ENCODE measurements around the gene EARS2. TPM values are rescaled to one million over a fixed set of nuclear protein-coding genes. Genes with fewer than 3 reads are reported as not detected.

EARS2 gene
- total and polyA plus RNA-seq, 10 of the 15 experiments (the other 5 are each of a cell fraction or from before 2014, with no cell fraction given), result 12.9 to 65.9 (median 33.5) TPM

GRCh38 chr16:23595951-23596720 is 39.0 kb upstream of the EARS2 start, which contains the start of gene NDUFAB1 (continued):
- peak; percentile 96 for TF ChIP-seq YY1 (IDR thresholded peaks at IDR 0.05; ENCODE audit: low read depth, low read length)
- TF ChIP-seq ZNF687 (IDR thresholded peaks at IDR 0.05), result peak; percentile 76
- peak; percentile 46; the same call in 1 of the 2 replicates for TF ChIP-seq IRF4 (IDR thresholded peaks at IDR 0.05; ENCODE audit: low read depth, low read length)
- peak; percentile 59 for TF ChIP-seq DPF2 (IDR thresholded peaks at IDR 0.05)
- TF ChIP-seq MYC (IDR thresholded peaks at IDR 0.05; ENCODE audit: insufficient read depth, insufficient read length, insufficient replicate concordance, low read length, severe bottlenecking), result peak; percentile 59
- peak; percentile 84 for TF ChIP-seq NR2C1 (IDR thresholded peaks at IDR 0.05)
- TF ChIP-seq TAF1 (IDR thresholded peaks at IDR 0.05; ENCODE audit: borderline replicate concordance, low read depth, low read length), result peak; percentile 87; the same call in 1 of the 2 replicates
- peak; percentile 47; the same call in 1 of the 2 replicates for TF ChIP-seq BACH1 (IDR thresholded peaks at IDR 0.05; ENCODE audit: borderline replicate concordance)
- peak; percentile 66 to 87 for TF ChIP-seq BHLHE40 (IDR thresholded peaks at IDR 0.05; ENCODE audit: borderline replicate concordance in 1 of 2, low read depth in 2 of 2, low read length in 1 of 2)
- TF ChIP-seq MYB (IDR thresholded peaks at IDR 0.05; ENCODE audit: borderline replicate concordance, low read depth, low read length), result no peak
- peak; percentile 96; the same call in 1 of the 2 replicates for TF ChIP-seq ZNF207 (IDR thresholded peaks at IDR 0.05; ENCODE audit: borderline replicate concordance)
- peak; percentile 60 for TF ChIP-seq SIX5 (IDR thresholded peaks at IDR 0.05; ENCODE audit: low read depth, low read length, severe bottlenecking)
- TF ChIP-seq EP300 (IDR thresholded peaks at IDR 0.05; ENCODE audit: borderline replicate concordance in 1 of 2, control insufficient read depth in 1 of 2, low read depth in 2 of 2, low read length in 2 of 2), result no peak
- TF ChIP-seq PAX5 (IDR thresholded peaks at IDR 0.05; ENCODE audit: borderline replicate concordance, low read depth, low read length), result peak; percentile 33; the same call in 1 of the 2 replicates
- peak; percentile 51; the same call in 1 of the 2 replicates for TF ChIP-seq POLR2AphosphoS2 (IDR thresholded peaks at IDR 0.05; ENCODE audit: low read depth, low read length)
- no peak for TF ChIP-seq MTA2 (IDR thresholded peaks at IDR 0.05; ENCODE audit: low read depth)
- peak; percentile 13; the same call in 1 of the 2 replicates for TF ChIP-seq SMC3 (IDR thresholded peaks at IDR 0.05; ENCODE audit: borderline replicate concordance, low read length)
- TF ChIP-seq CBX5 (IDR thresholded peaks at IDR 0.05; ENCODE audit: low read depth), result no peak
- TF ChIP-seq NFIC (IDR thresholded peaks at IDR 0.05; ENCODE audit: low read depth, low read length), result no peak
- TF ChIP-seq RELA (IDR thresholded peaks at IDR 0.05; ENCODE audit: borderline replicate concordance, partially characterized antibody), result peak; percentile 71
- TF ChIP-seq POLR2A (IDR thresholded peaks at IDR 0.05; ENCODE audit: low read depth, low read length), result peak; percentile 89
- peak; percentile 80 for TF ChIP-seq HCFC1 (IDR thresholded peaks at IDR 0.05; ENCODE audit: low read length)
- TF ChIP-seq SMARCA5 (IDR thresholded peaks at IDR 0.05), result peak; percentile 97
- no peak for TF ChIP-seq FOXK2 (IDR thresholded peaks at IDR 0.05)
- 0 out of 2 replicates have a peak, but pooled peaks have one; percentile 70 for TF ChIP-seq PML (IDR thresholded peaks at IDR 0.05; ENCODE audit: low read length)
- TF ChIP-seq IRF3 (IDR thresholded peaks at IDR 0.05), result no peak
- TF ChIP-seq POLR2AphosphoS5 (IDR thresholded peaks at IDR 0.05; ENCODE audit: low read length), result peak; percentile 83
- peak; percentile 71 for TF ChIP-seq ZNF24 (IDR thresholded peaks at IDR 0.05)

All from GM12878 (cell line).